ENCODE measurements around the gene SPECC1.
A peak's percentile ranks its signal among the peaks of the same experiment; 100 is the strongest.
"Not testable (repeated sequence)": the region's sequence is repeated elsewhere in the genome, so short reads cannot be mapped to it uniquely, and the experiment has no call there.

Gene SPECC1

GRCh38 chr17:20304961-20305360 lies 295.8 kb downstream of the SPECC1 start:
- FAIRE-seq (no peak), DNase-seq (ENCODE audit: low spot score) (no peak)

GRCh38 chr17:20306924-20307323 lies 297.8 kb downstream of the SPECC1 start:
- FAIRE-seq (peak; percentile 42), DNase-seq (ENCODE audit: low spot score) (no peak)

DNA sequence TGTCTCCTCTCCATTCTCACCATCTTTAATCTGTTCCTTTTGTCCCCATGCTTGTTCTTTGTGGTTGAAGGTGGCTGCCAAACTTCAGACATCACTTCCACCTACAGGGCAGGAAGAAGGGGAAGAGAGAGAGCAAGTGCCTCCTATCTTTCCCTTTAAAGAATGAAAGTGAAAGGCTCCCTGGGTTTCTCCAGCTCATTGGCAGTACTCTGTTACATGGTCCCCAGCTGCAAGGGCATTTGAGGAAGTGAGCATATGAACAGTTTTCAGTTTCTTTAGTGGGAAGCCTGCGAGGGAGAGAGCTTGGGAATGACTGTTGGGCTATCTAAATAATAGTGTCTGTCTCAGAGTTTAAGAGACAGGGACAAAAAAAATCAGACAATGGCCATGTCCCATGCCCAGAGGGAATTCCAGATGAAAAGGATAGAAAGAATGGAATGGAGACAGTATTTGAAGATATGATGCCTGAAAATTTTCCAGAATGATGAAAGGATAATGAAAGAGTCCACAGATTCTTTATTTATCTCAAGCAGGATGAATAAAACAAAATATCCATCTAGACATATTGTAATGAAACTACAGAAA lies 298.3 kb downstream of the SPECC1 start:
- FAIRE-seq, result no peak
- DNase-seq (ENCODE audit: low spot score), result no peak

GRCh38 chr17:20310481-20310880 lies 301.3 kb downstream of the SPECC1 start:
- FAIRE-seq, result no peak
- no peak for DNase-seq (ENCODE audit: low spot score)

DNA sequence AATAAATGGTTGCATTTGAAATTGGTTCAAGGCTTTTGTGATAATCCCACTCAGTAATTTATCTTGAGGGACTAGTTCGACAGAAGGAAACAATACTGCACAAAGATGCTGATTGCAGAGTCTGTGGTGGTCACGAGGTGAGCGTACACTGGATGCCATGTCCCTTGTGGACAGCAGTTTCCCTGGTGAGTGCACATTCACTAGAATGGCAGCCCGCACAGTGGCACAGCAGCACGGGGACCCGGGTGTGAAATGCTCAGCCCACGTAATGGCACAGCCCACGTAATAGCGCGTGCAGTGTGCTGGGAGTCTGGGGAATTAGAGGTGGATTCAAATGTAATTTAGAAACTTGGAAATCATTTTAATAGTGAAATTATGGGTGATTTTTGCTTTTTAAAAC lies 304.1 kb downstream of the SPECC1 start:
- no peak for DNase-seq (ENCODE audit: low spot score)
- no peak for FAIRE-seq

- FAIRE-seq (no peak), DNase-seq (ENCODE audit: low spot score) (no peak)
Measured at GRCh38 chr17:20313891-20314290, 304.7 kb downstream of the SPECC1 start.

DNA sequence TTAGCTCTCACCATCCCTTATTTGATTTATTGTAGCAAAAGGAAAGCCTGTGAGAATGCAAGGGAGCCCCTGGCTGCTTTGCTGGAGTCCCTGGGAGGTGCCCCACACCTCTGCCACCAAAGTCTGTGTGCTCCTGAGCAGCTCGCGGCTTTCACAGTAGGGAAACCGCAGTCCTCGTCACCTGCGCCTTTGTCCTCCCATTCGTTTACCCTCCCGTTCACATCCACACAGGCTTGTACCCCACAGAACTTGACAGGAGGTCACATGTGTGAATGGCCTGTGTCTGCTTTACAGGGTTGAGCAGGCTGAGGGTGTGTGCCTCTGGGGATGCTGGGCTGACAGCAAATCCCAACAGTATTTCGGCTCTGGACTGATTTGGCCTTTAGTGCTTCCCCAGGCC lies 305.7 kb downstream of the SPECC1 start:
- DNase-seq (ENCODE audit: low spot score) (no peak), FAIRE-seq (no peak)

GRCh38 chr17:20315311-20315710 lies 306.2 kb downstream of the SPECC1 start:
- DNase-seq (ENCODE audit: low spot score) (no peak), FAIRE-seq (no peak)

DNA sequence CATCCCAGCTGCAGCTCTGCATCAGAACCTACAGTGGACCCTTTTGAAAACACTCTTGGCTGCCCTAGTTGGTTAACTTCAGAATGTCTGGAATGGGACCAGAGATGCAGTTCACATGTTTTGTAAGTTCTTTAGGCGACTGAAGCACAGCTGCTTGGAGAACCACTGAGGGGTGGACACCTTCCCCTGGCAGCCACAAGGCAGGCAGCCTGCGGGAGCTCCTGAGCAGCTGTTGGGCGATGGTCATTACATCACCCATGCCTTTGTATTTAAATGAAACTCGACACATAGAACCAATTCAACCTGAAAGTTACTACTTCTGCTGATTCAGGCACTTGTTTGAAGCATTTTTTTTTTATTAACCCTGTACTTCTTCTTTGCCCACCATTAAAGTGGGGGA lies 306.7 kb downstream of the SPECC1 start:
- FAIRE-seq (no peak), DNase-seq (ENCODE audit: low spot score) (no peak)

DNA sequence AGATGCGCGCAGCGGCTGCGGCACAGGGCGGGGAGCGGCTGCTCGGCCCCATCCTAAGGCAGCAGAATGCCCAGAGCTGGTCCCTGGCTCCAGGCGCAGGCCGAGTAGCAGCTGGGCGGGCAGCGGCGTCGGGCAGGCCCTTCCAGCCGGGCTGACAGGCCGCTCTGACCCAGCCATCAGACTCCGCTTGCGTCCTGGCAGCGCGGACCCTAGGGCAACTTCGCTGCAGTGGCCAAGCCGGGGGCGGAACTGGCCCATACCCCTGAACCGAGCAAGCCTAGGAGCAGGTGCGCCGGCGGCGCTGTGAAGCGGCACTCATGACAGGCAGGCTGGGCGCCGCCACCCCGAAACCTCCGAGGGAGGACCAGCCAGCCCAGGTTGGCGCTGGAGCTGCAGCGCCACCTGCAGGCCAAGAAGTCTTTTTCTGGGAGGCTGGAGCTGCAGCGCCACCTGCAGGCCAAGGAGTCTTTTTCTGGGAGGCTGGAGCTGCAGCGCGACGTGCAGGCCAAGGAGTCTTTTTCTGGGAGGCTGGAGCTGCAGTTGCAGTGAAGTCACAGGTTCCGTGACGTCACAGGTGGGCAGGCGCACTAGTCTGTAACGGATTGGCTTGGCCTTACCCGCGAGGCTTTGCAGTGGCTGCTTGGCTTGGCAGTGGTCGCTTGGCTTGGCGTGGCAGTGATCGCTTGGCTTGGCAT lies 311.5 kb downstream of the SPECC1 start:
- FAIRE-seq; DNase-seq (ENCODE audit: low spot score): not testable (repeated sequence)

- DNase-seq (ENCODE audit: low spot score); FAIRE-seq: not testable (repeated sequence)
Measured at GRCh38 chr17:20321357-20321756, 312.2 kb downstream of the SPECC1 start.

- not testable (repeated sequence) for DNase-seq (ENCODE audit: low spot score); FAIRE-seq
Measured at GRCh38 chr17:20327739-20328138, 318.6 kb downstream of the SPECC1 start.

- not testable (repeated sequence) for FAIRE-seq; DNase-seq (ENCODE audit: low spot score)
Measured at GRCh38 chr17:20351405-20351804, 342.2 kb downstream of the SPECC1 start.

DNA sequence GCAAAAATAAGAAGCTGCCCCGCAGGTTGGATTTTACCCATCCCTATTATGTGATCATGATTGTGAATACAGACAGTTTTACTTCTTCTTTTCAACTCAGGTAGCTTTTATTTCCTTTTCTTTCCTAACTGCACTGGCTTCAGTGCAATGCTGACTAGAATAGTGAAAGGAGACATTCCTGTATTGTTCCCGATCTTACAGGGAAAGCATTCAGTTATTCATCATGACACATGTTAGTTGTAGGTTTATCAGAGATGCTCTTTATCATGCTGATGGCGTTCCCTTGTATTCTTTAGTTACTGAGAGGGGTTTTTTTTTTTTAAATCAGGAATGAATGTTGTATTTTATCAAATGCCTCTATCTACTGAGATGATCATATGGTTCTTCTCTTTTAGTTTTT lies 343.4 kb downstream of the SPECC1 start:
- FAIRE-seq; DNase-seq (ENCODE audit: low spot score): not testable (repeated sequence)

DNA sequence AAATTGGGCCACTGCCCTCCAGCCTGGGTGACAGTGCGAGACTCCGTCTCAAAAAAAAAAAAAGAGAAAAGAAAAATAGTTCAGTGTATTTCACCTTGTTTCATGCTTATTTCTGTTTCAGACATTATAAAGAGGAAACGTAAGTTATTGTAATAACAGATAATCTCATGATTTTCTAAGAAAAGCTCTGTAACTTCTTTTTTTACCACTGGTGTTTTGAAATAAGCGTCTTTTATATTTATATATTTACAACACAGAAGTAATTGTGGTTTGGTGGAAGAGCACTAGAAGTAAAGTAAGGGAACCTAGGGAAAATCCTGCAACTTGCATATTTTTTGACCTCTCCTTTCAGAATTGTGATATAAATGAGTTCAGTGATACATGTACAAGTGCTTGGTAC lies 354.7 kb downstream of the SPECC1 start:
- not testable (repeated sequence) for DNase-seq (ENCODE audit: low spot score); FAIRE-seq

Measured in RCC 7860 (cell line).